8988T (cell line): ENCODE results near the gene ZNF716.
"Not testable (repeated sequence)": the region's sequence is repeated elsewhere in the genome, so short reads cannot be mapped to it uniquely, and the experiment has no call there.

ENCODE experiments used
- DNase-seq: peaks from one replicate; pipeline ENCODE4 v3.0.0; 2011

Gene ZNF716

GRCh38 chr7:57449904-57450303 is at the start of gene ZNF716:
ZNF716 (plus strand) TSS chr7:57450177; CDS start chr7:57450289, 112 bp downstream.
- DNase-seq, result no peak

GRCh38 chr7:57400531-57401155 is 49.3 kb upstream of the ZNF716 start:
- no peak for DNase-seq

- DNase-seq, result not testable (repeated sequence)
Measured at GRCh38 chr7:57403051-57403450, 46.9 kb upstream of the ZNF716 start.

GRCh38 chr7:57403601-57404342 is 46.2 kb upstream of the ZNF716 start:
- no peak for DNase-seq

GRCh38 chr7:57404343-57404966 is 45.5 kb upstream of the ZNF716 start:
- no peak for DNase-seq

- no peak for DNase-seq
Measured at GRCh38 chr7:57404967-57405421, 45.0 kb upstream of the ZNF716 start.

- DNase-seq, result no peak
Measured at GRCh38 chr7:57407125-57407524, 42.9 kb upstream of the ZNF716 start.

- DNase-seq, result no peak
Measured at GRCh38 chr7:57412168-57412567, 37.8 kb upstream of the ZNF716 start.

- no peak for DNase-seq
Measured at GRCh38 chr7:57412618-57413017, 37.4 kb upstream of the ZNF716 start.

GRCh38 chr7:57413529-57414398 is 36.2 kb upstream of the ZNF716 start:
- DNase-seq, result no peak

GRCh38 chr7:57414415-57414814 is 35.6 kb upstream of the ZNF716 start:
- DNase-seq, result no peak

- DNase-seq, result no peak
Measured at GRCh38 chr7:57414852-57415251, 35.1 kb upstream of the ZNF716 start.

GRCh38 chr7:57415326-57415725 is 34.7 kb upstream of the ZNF716 start:
- DNase-seq, result no peak

- no peak for DNase-seq
Measured at GRCh38 chr7:57415730-57416129, 34.2 kb upstream of the ZNF716 start.

- no peak for DNase-seq
Measured at GRCh38 chr7:57416601-57417358, 33.2 kb upstream of the ZNF716 start.

GRCh38 chr7:57417736-57418135 is 32.2 kb upstream of the ZNF716 start:
- no peak for DNase-seq

- no peak for DNase-seq
Measured at GRCh38 chr7:57423768-57424167, 26.2 kb upstream of the ZNF716 start.

- DNase-seq, result no peak
Measured at GRCh38 chr7:57424515-57425238, 25.3 kb upstream of the ZNF716 start.

GRCh38 chr7:57425239-57425944 is 24.6 kb upstream of the ZNF716 start:
- DNase-seq, result no peak

GRCh38 chr7:57425969-57426628 is 23.9 kb upstream of the ZNF716 start:
- DNase-seq, result no peak
